H1 (cell line): ENCODE results near the gene CHRM4. TPM values are rescaled to one million over a fixed set of nuclear protein-coding genes. Genes with fewer than 3 reads are reported as not detected.

Experiments
- CTCF ChIA-PET: fragments of 300-600 bp; sonication (Branson Sonifier 250); formaldehyde crosslinking; loops from one replicate; lab custom pipeline; 2021; ENCODE audit not compliant: partially characterized antibody; lab: Charles Lee
- POLR2A ChIA-PET: fragments of 300-600 bp; sonication (Branson Sonifier 250); formaldehyde crosslinking; loops from one replicate; lab custom pipeline; 2021; ENCODE audit warnings: inconsistent platforms; ENCODE audit not compliant: partially characterized antibody; lab: Charles Lee
- DNase-seq, 2 experiments: peaks; one replicate each; pipeline versions ENCODE4 v3.0.0 to v3.0.0-alpha.2; 2010 to 2022; ENCODE audit warnings: low spot score in 2 of 2, low read depth in 1 of 2, mixed read lengths in 1 of 2
- FAIRE-seq: peaks from 2 replicates; lab custom pipeline; 2011; peaks lifted over from hg19 to GRCh38; lab: Jason Lieb, UNC
- H2AFZ ChIP-seq: 2 replicates; pipeline ENCODE4 v1.8.1; 2012; ENCODE audit warnings: low read length, inconsistent platforms
- H2AK5ac ChIP-seq: 2 replicates; pipeline ENCODE4 v1.6.1; 2013; ENCODE audit warnings: low read depth, low read length
- H2BK120ac ChIP-seq: replicated peaks from 2 replicates; pipeline ENCODE3; 2013; ENCODE audit warnings: low read depth, low read length, inconsistent platforms
- H2BK12ac ChIP-seq: 2 replicates; pipeline ENCODE4 v1.6.1; 2013; ENCODE audit warnings: low read depth, low read length
- H2BK15ac ChIP-seq: 2 replicates; pipeline ENCODE4 v1.6.1; 2013; ENCODE audit warnings: low read length
- H2BK20ac ChIP-seq: 2 replicates; pipeline ENCODE4 v1.6.1; 2013; ENCODE audit warnings: low read length
- H2BK5ac ChIP-seq: 2 replicates; pipeline ENCODE4 v1.6.1; 2013; ENCODE audit warnings: low read depth, low read length
- H3K14ac ChIP-seq: 2 replicates; pipeline ENCODE4 v1.6.1; 2013; ENCODE audit warnings: inconsistent platforms; ENCODE audit not compliant: insufficient read length
- H3K18ac ChIP-seq: 2 replicates; pipeline ENCODE4 v1.6.1; 2013; ENCODE audit warnings: low read length; ENCODE audit errors: extremely low read depth
- H3K23ac ChIP-seq: 2 replicates; pipeline ENCODE4 v1.6.1; 2013; ENCODE audit warnings: inconsistent platforms; ENCODE audit not compliant: insufficient read length
- H3K23me2 ChIP-seq: 2 replicates; pipeline ENCODE4 v1.6.1; 2013; ENCODE audit warnings: low read depth, low read length
- H3K27ac ChIP-seq: 2 replicates; pipeline ENCODE4 v1.6.1; 2011; ENCODE audit warnings: low read depth, low read length, inconsistent platforms
- H3K27me3 ChIP-seq, 4 experiments: replicated peaks in 1 of 4; 1 replicate in 1 of 4; 2 replicates in 3 of 4; pipeline versions ENCODE4 v1.6.1 to v1.8.1; 2011 to 2013; ENCODE audit warnings: low read length in 3 of 4, mild to moderate bottlenecking in 3 of 4, inconsistent platforms in 2 of 4, mixed read lengths in 2 of 4, moderate library complexity in 1 of 4; ENCODE audit not compliant: control insufficient read depth in 3 of 4, insufficient read depth in 3 of 4; ENCODE audit errors: extremely low read depth in 1 of 4
- H3K36me3 ChIP-seq, 4 experiments: 2 replicates each; pipeline versions ENCODE4 v1.6.1 to v1.8.1; 2011 to 2013; ENCODE audit warnings: mild to moderate bottlenecking in 4 of 4, low read length in 3 of 4, moderate library complexity in 2 of 4, control low read depth in 1 of 4, inconsistent platforms in 1 of 4; ENCODE audit not compliant: insufficient read depth in 4 of 4, control insufficient read depth in 2 of 4
- H3K4ac ChIP-seq: replicated peaks from 2 replicates; pipeline ENCODE3; 2013; ENCODE audit warnings: low read length, low read depth, mixed read lengths, inconsistent platforms; ENCODE audit not compliant: insufficient read length
- H3K4me1 ChIP-seq, 4 experiments: replicated peaks in 1 of 4; 1 replicate in 1 of 4; 2 replicates in 3 of 4; pipeline versions ENCODE4 v1.6.1 to v1.8.1; 2011 to 2013; ENCODE audit warnings: low read length in 3 of 4, inconsistent platforms in 2 of 4, mixed read lengths in 1 of 4; ENCODE audit not compliant: insufficient read depth in 4 of 4, control insufficient read depth in 3 of 4
- H3K4me2 ChIP-seq, 2 experiments: 2 replicates each; pipeline versions ENCODE4 v1.6.1 to v1.8.1; 2011 to 2013; ENCODE audit warnings: low read depth in 2 of 2, low read length in 2 of 2, control low read depth in 1 of 2, inconsistent platforms in 1 of 2, mild to moderate bottlenecking in 1 of 2; ENCODE audit not compliant: insufficient read depth in 1 of 2
- H3K4me3 ChIP-seq, 4 experiments: fragments of 200-600, 300-600 bp in 1 of 4; sonication (generic), shearing (Covaris generic), sonication (Bioruptor Twin) in 1 of 4; 2 replicates each; pipeline versions ENCODE4 v1.5.1 to v1.8.1; 2011 to 2016; ENCODE audit warnings: low read length in 4 of 4, low read depth in 3 of 4, control low read depth in 2 of 4, inconsistent platforms in 2 of 4, mild to moderate bottlenecking in 2 of 4, mixed read lengths in 1 of 4, moderate library complexity in 1 of 4; ENCODE audit not compliant: insufficient read depth in 2 of 4; ENCODE audit errors: extremely low read depth in 1 of 4
- H3K56ac ChIP-seq: replicated peaks from 2 replicates; pipeline ENCODE3; 2013; ENCODE audit warnings: low read depth, mild to moderate bottlenecking, mixed read lengths, low read length, inconsistent platforms; ENCODE audit not compliant: insufficient read length
- H3K79me1 ChIP-seq: 2 replicates; pipeline ENCODE4 v1.6.1; 2013; ENCODE audit warnings: low read depth, low read length, control low read depth
- H3K79me2 ChIP-seq, 2 experiments: 2 replicates each; pipeline versions ENCODE4 v1.6.1 to v1.8.1; 2012 to 2013; ENCODE audit warnings: low read length in 2 of 2, mild to moderate bottlenecking in 2 of 2, inconsistent platforms in 1 of 2; ENCODE audit not compliant: insufficient read depth in 2 of 2, control insufficient read depth in 1 of 2
- H3K9ac ChIP-seq, 4 experiments: replicated peaks in 1 of 4; 1 replicate in 1 of 4; 2 replicates in 3 of 4; pipeline versions ENCODE4 v1.6.1 to v1.8.1; 2011 to 2013; ENCODE audit warnings: low read depth in 3 of 4, low read length in 3 of 4, control low read depth in 2 of 4, mild to moderate bottlenecking in 2 of 4, moderate library complexity in 2 of 4, inconsistent platforms in 1 of 4; ENCODE audit errors: extremely low read depth in 1 of 4
- H3K9me3 ChIP-seq, 2 experiments: 2 replicates each; pipeline versions ENCODE4 v1.6.1 to v1.8.1; 2012 to 2013; ENCODE audit warnings: mild to moderate bottlenecking in 2 of 2, moderate library complexity in 2 of 2, control low read depth in 1 of 2, inconsistent platforms in 1 of 2, low read depth in 1 of 2, low read length in 1 of 2, mixed read lengths in 1 of 2; ENCODE audit not compliant: insufficient read depth in 2 of 2
- H4K20me1 ChIP-seq, 2 experiments: replicated peaks in 1 of 2; 2 replicates each; pipeline versions ENCODE3 to v1.8.1; 2011 to 2013; ENCODE audit warnings: inconsistent platforms in 2 of 2, low read length in 2 of 2, mild to moderate bottlenecking in 1 of 2; ENCODE audit not compliant: insufficient read depth in 2 of 2, control insufficient read depth in 1 of 2
- H4K5ac ChIP-seq: 2 replicates; pipeline ENCODE4 v1.6.1; 2013; ENCODE audit warnings: low read length, low read depth, mixed read lengths, inconsistent platforms; ENCODE audit not compliant: insufficient read length
- H4K8ac ChIP-seq: 2 replicates; pipeline ENCODE4 v1.8.0; 2013; ENCODE audit warnings: mild to moderate bottlenecking, moderate library complexity, low read length, inconsistent platforms; ENCODE audit not compliant: insufficient read depth; ENCODE audit errors: extremely low read depth
- H4K91ac ChIP-seq: replicated peaks from 2 replicates; pipeline ENCODE3; 2013; ENCODE audit warnings: low read length, mixed read lengths, inconsistent platforms; ENCODE audit not compliant: insufficient read length
- CBX5 ChIP-seq: fragments of 300-800, 300-1000 bp; sonication (generic); IDR thresholded peaks from 2 replicates; pipeline ENCODE4 v1.7.1; 2016; ENCODE audit warnings: antibody characterized with exemption, low read length, low read depth
- EP300 ChIP-seq, 2 experiments: IDR thresholded peaks; 1 replicate in 1 of 2; 2 replicates in 1 of 2; pipeline ENCODE4 v1.6.1; 2011 to 2012; ENCODE audit warnings: low read depth in 2 of 2, low read length in 2 of 2, mild to moderate bottlenecking in 2 of 2, borderline replicate concordance in 1 of 2, inconsistent platforms in 1 of 2, moderate library complexity in 1 of 2
- KDM1A ChIP-seq: fragments of 200-600, 300-600 bp; sonication (generic); IDR thresholded peaks from 2 replicates; pipeline ENCODE4 v1.7.1; 2016; ENCODE audit warnings: mild to moderate bottlenecking, low read length, borderline replicate concordance
- NANOG ChIP-seq: IDR thresholded peaks from 2 replicates; pipeline ENCODE4 v1.6.1; 2011; ENCODE audit warnings: low read length, low read depth, mild to moderate bottlenecking, inconsistent platforms; ENCODE audit not compliant: insufficient read depth, poor library complexity, severe bottlenecking
- SIX5 ChIP-seq: IDR thresholded peaks from 2 replicates; pipeline ENCODE4 v1.6.1; 2011; ENCODE audit warnings: mild to moderate bottlenecking, low read depth, low read length
- SP4 ChIP-seq: IDR thresholded peaks from 2 replicates; pipeline ENCODE4 v1.6.1; 2012; ENCODE audit warnings: low read length, inconsistent platforms
- WGBS, 2 experiments: shearing (Covaris generic) in 1 of 2; methylation state at CpG; one replicate each; pipeline versions ENCODE4 v1.1.6 to v1.1.7; 2013 to 2015; ENCODE audit warnings: low lambda C conversion rate in 2 of 2, mixed read lengths in 2 of 2, inconsistent platforms in 1 of 2, low coverage in 1 of 2, missing lambda C conversion rate in 1 of 2; ENCODE audit not compliant: insufficient replicate concordance in 2 of 2, insufficient coverage in 1 of 2, insufficient read length in 1 of 2; ENCODE audit errors: extremely low coverage in 1 of 2, missing lambda C conversion rate in 1 of 2; 5-methylcytosine and 5-hydroxymethylcytosine counted together
- polyA plus RNA-seq, 7 experiments: library from polyadenylated mRNA; depleted of rRNA in 3 of 7; stranded (reverse) in 5 of 7; unstranded in 2 of 7; fragments of >200 nt in 5 of 7; fragments of 200-250 nt in 2 of 7; gene quantifications; 1 replicate in 5 of 7; 2 replicates in 1 of 7; 4 replicates in 1 of 7; pipeline versions ENCODE4 v1.2.1 to v1.2.3, GENCODE V29; 2011 to 2013; ENCODE audit warnings: missing spikeins in 2 of 7, mixed read lengths in 2 of 7
- total RNA-seq: library from RNA; stranded (reverse); fragmentation: NEBNext Ultra II Directional; extraction: Animal tissue kit (Norgen Biotek cat#: 25700); gene quantifications from 2 replicates; pipeline ENCODE4 v1.2.1, GENCODE V29; 2021
- TF ChIP-seq, protein P1 (sequence below): IDR thresholded peaks from 2 replicates; pipeline ENCODE4 v1.6.1; 2011; ENCODE audit warnings: low read length, improper control_type of control experiment
- TF ChIP-seq, protein P2 (sequence below), 3 experiments: IDR thresholded peaks; 1 replicate in 2 of 3; 2 replicates in 1 of 3; pipeline versions ENCODE4 v1.5.1 to v1.6.1; 2011; ENCODE audit warnings: low read length in 3 of 3, mild to moderate bottlenecking in 3 of 3, inconsistent platforms in 2 of 3, low read depth in 1 of 3, moderate library complexity in 1 of 3; ENCODE audit not compliant: insufficient read depth in 1 of 3; ENCODE audit errors: control extremely low read depth in 1 of 3

Gene CHRM4
- total and polyA plus RNA-seq, 2 of the 8 experiments (the other 6 are each of a cell fraction or from before 2014, with no cell fraction given) = 1.1 to 1.3 TPM

DNA sequence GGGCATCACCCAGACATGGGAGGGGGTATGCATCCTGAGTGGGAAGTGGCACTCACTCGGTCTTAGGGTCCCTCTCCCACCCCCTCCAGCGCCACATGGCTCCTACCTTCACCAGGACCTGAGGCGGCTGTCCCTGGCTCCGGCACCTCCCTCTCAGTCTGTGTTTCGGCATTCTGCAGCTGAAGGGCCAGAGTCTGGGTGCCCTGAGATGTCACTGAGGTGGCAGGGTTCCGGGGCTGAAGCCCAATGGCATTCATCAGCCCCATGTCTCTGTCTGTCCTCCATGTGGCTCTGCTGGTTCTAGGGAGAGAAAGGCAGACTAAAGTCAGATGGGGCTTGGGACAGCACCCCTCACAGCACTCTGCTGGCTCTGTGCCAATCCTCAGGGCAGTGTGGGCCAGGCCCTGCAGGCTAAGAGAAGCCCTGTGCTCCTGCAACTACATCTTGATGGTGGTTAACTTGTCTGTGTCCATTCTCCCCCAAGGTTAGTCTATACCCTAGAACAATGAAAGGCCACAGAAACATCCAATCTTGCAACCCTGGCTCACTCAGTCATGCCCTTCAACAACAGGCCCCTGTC, 16.9 kb upstream of the CHRM4 start:
- no peaks in the 10 kb centered on the region for H3K79me1 ChIP-seq
- ChIA-PET CTCF (interaction anchor here (0.6 to 11.6 kb wide), 23 partner anchors 9 to 590 kb away, joined by 3 to 124 read pairs (median 3); partner anchors contain the start of genes ATG13, CHRM4 and HARBI1), POLR2A (interaction anchor here (0.6 to 1.1 kb wide), 2 partner anchors 44 to 51 kb away, joined by 3 read pairs; no protein-coding TSS in a partner anchor)
- WGBS, 2 experiments = 90% methylated on average over 6 of the region's 6 CpGs; no CpG with 5 or more reads in 1 of the 2 experiments
- no peak overlapping the region for H4K8ac ChIP-seq
- no peak overlapping the region for H2AFZ ChIP-seq
- no peak overlapping the region for H2AK5ac ChIP-seq
- H3K4ac ChIP-seq = no peak overlapping the region
- no peak overlapping the region for H2BK15ac ChIP-seq
- no peak overlapping the region for H4K91ac ChIP-seq
- no peaks in the 10 kb centered on the region for H4K20me1 ChIP-seq
- H3K9ac ChIP-seq = no peak overlapping the region
- H3K56ac ChIP-seq = no peak overlapping the region
- no peak overlapping the region for H2BK20ac ChIP-seq
- H3K79me2 ChIP-seq = no peaks in the 10 kb centered on the region
- DNase-seq (no peak), FAIRE-seq (no peak)
- no peaks in the 10 kb centered on the region for H3K9me3 ChIP-seq
- no peak overlapping the region for H2BK5ac ChIP-seq
- H4K5ac ChIP-seq = no peak overlapping the region
- H3K14ac ChIP-seq = no peak overlapping the region
- no peak overlapping the region for H2BK12ac ChIP-seq
- H3K4me2 ChIP-seq = no peak overlapping the region
- TF ChIP-seq, protein P1, sequence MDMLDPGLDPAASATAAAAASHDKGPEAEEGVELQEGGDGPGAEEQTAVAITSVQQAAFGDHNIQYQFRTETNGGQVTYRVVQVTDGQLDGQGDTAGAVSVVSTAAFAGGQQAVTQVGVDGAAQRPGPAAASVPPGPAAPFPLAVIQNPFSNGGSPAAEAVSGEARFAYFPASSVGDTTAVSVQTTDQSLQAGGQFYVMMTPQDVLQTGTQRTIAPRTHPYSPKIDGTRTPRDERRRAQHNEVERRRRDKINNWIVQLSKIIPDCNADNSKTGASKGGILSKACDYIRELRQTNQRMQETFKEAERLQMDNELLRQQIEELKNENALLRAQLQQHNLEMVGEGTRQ = no peak
- TF ChIP-seq, protein P2, sequence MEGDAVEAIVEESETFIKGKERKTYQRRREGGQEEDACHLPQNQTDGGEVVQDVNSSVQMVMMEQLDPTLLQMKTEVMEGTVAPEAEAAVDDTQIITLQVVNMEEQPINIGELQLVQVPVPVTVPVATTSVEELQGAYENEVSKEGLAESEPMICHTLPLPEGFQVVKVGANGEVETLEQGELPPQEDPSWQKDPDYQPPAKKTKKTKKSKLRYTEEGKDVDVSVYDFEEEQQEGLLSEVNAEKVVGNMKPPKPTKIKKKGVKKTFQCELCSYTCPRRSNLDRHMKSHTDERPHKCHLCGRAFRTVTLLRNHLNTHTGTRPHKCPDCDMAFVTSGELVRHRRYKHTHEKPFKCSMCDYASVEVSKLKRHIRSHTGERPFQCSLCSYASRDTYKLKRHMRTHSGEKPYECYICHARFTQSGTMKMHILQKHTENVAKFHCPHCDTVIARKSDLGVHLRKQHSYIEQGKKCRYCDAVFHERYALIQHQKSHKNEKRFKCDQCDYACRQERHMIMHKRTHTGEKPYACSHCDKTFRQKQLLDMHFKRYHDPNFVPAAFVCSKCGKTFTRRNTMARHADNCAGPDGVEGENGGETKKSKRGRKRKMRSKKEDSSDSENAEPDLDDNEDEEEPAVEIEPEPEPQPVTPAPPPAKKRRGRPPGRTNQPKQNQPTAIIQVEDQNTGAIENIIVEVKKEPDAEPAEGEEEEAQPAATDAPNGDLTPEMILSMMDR (IDR thresholded peaks at IDR 0.05; ENCODE audit: control extremely low read depth in 1 of 3, insufficient read depth in 1 of 3, low read depth in 1 of 3, low read length in 3 of 3) = no peak
- TF ChIP-seq NANOG (no peak), SP4 (no peak), CBX5 (no peak), SIX5 (no peak), KDM1A (no peak), EP300 (IDR thresholded peaks at IDR 0.05; ENCODE audit: borderline replicate concordance in 1 of 2, low read depth in 2 of 2, low read length in 2 of 2) (no peak)
- no peak overlapping the region for H3K4me3 ChIP-seq
- H3K27me3 ChIP-seq = no peaks in the 10 kb centered on the region
- H3K27ac ChIP-seq = no peak overlapping the region
- peaks cover 0 to 2% (median 0%) of the 10 kb centered on the region in 4 experiments; a peak in 1 of 7 replicates for H3K4me1 ChIP-seq
- no peak overlapping the region for H3K23ac ChIP-seq
- no peak overlapping the region for H2BK120ac ChIP-seq
- no peaks in the 10 kb centered on the region for H3K23me2 ChIP-seq
- no peak overlapping the region for H3K18ac ChIP-seq
- peaks cover 2 to 22% (median 13%) of the 10 kb centered on the region in 4 experiments; a peak in 5 of 8 replicates for H3K36me3 ChIP-seq
